OCI-LY1 (cell line): Measurements from ENCODE around the gene RUNDC1.

ENCODE experiments used
- H2AFZ ChIP-seq: fragments of 200-600 bp; sonication (generic), shearing (Covaris generic); 2 replicates; pipeline ENCODE4 v1.6.0; 2014; ENCODE audit warnings: antibody characterized with exemption, mild to moderate bottlenecking, low read length
- H3F3A ChIP-seq: fragments of 200-600 bp; sonication (generic), shearing (Covaris generic); 2 replicates; pipeline ENCODE4 v1.6.0; 2014; ENCODE audit warnings: mild to moderate bottlenecking, antibody characterized with exemption, low read length, moderate library complexity; ENCODE audit not compliant: insufficient read depth
- H3K27ac ChIP-seq: fragments of 200-600 bp; sonication (generic); 2 replicates; pipeline ENCODE4 v1.5.1; 2014; ENCODE audit warnings: low read length, mixed run types, mild to moderate bottlenecking, low read depth; ENCODE audit not compliant: poor library complexity, severe bottlenecking
- H3K27me3 ChIP-seq: fragments of 200-600 bp; sonication (generic); 2 replicates; pipeline ENCODE4 v1.6.0; 2014; ENCODE audit warnings: antibody characterized with exemption, mild to moderate bottlenecking, low read length, moderate library complexity; ENCODE audit not compliant: insufficient read depth
- H3K36me3 ChIP-seq: fragments of 200-600 bp; sonication (generic); 2 replicates; pipeline ENCODE4 v1.6.1; 2014; ENCODE audit warnings: mild to moderate bottlenecking, antibody characterized with exemption, low read length, moderate library complexity, mixed read lengths; ENCODE audit not compliant: insufficient read depth
- H3K4me1 ChIP-seq: fragments of 200-600 bp; sonication (generic); 2 replicates; pipeline ENCODE4 v1.5.1; 2014; ENCODE audit warnings: mild to moderate bottlenecking, low read length, moderate library complexity; ENCODE audit not compliant: insufficient read depth, severe bottlenecking
- H3K4me2 ChIP-seq: fragments of 200-600 bp; sonication (generic), shearing (Covaris generic); 2 replicates; pipeline ENCODE4 v1.6.1; 2014; ENCODE audit warnings: low read length
- H3K4me3 ChIP-seq: fragments of 200-600 bp; sonication (generic); 2 replicates; pipeline ENCODE4 v1.5.1; 2014; ENCODE audit warnings: low read length, low read depth, mild to moderate bottlenecking, mixed read lengths; ENCODE audit not compliant: poor library complexity, severe bottlenecking
- H3K79me2 ChIP-seq: fragments of 200-600 bp; shearing (Covaris generic); 2 replicates; pipeline ENCODE4 v1.6.1; 2016; ENCODE audit warnings: mixed run types, low read length, mixed read lengths; ENCODE audit not compliant: insufficient read depth
- H3K9ac ChIP-seq: fragments of 200-600 bp; sonication (generic), shearing (Covaris generic); 2 replicates; pipeline ENCODE4 v1.6.1; 2014; ENCODE audit warnings: mild to moderate bottlenecking, low read length, mixed read lengths
- H3K9me2 ChIP-seq: fragments of 200-600 bp; sonication (generic), shearing (Covaris generic); 2 replicates; pipeline ENCODE4 v1.6.1; 2014; ENCODE audit warnings: low read depth, mild to moderate bottlenecking, low read length, mixed read lengths
- H3K9me3 ChIP-seq: fragments of 200-600 bp; shearing (Covaris generic); 2 replicates; pipeline ENCODE4 v1.6.1; 2014; ENCODE audit warnings: low read length, mixed read lengths
- H4K20me1 ChIP-seq: fragments of 200-600 bp; sonication (generic), shearing (Covaris generic); 2 replicates; pipeline ENCODE4 v1.6.0; 2016; ENCODE audit warnings: mild to moderate bottlenecking, low read length; ENCODE audit not compliant: insufficient read depth
- CTCF ChIP-seq: fragments of 200-600 bp; sonication (generic), shearing (Covaris generic); IDR thresholded peaks from 2 replicates; pipeline ENCODE4 v1.5.1; 2017; ENCODE audit warnings: mild to moderate bottlenecking, antibody characterized with exemption, low read length, moderate library complexity, mixed read lengths
- EZH2 ChIP-seq: fragments of 200-600 bp; sonication (generic), shearing (Covaris generic); IDR thresholded peaks from 2 replicates; pipeline ENCODE4 v1.8.0; 2017; ENCODE audit warnings: borderline replicate concordance, mixed run types, mild to moderate bottlenecking, antibody characterized with exemption, low read length, moderate library complexity, mixed read lengths

Gene RUNDC1

GRCh38 chr17:42946812-42947211 lies 33.6 kb upstream of the RUNDC1 start:
- no peak overlapping the region for H3K27ac ChIP-seq
- H3K4me1 ChIP-seq: no peaks in the 10 kb centered on the region
- no peaks in the 10 kb centered on the region for H3K9me2 ChIP-seq
- H4K20me1 ChIP-seq: no peaks in the 10 kb centered on the region
- no peaks in the 10 kb centered on the region for H3K27me3 ChIP-seq
- no peaks in the 10 kb centered on the region for H3K9me3 ChIP-seq
- no peak overlapping the region for H3K4me2 ChIP-seq
- TF ChIP-seq EZH2: no peak
- TF ChIP-seq CTCF: no peak
- H3F3A ChIP-seq: no peaks in the 10 kb centered on the region
- H3K9ac ChIP-seq: no peak overlapping the region
- no peaks in the 10 kb centered on the region for H3K79me2 ChIP-seq
- H2AFZ ChIP-seq: no peak overlapping the region
- H3K36me3 ChIP-seq: peaks cover 34% of the 10 kb centered on the region
- H3K4me3 ChIP-seq: no peak overlapping the region

DNA sequence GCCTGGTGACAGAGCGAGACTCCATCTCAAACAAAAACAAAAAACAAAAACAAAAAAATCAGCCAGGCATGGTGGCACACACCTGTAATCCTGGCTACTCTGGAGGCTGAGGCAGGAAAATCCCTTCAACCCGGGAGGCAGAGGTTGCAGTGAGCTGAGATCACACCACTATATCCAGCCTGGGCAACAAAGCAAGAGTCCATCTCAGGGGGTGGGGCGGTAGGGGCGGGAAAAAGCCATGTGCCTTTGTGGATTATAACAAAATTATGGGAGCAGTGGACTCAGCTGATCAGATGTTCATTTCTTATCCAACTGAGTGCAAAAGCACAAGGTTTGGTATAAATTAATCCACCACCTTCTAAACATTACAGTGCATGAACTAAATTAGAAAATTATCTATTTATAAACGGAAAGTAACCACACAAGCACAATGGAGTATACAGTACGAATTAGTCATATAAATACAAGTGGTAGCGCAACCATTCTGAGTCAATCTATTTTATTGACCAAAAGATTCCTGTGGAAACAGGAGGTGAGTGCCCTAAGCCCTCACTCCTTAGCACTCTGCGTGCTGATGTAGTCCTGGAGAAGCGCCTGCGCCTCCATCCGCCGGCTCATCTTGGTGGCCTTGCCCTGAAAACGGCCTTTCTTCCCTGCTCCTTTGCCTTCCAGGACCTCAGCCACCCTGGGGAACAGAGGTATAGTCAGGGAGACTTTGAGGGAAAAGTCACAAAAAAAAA lies 30.2 kb upstream of the RUNDC1 start:
- Histone ChIP-seq H3K4me3 (no peak overlapping the region), H4K20me1 (no peaks in the 10 kb centered on the region), H3K4me1 (no peaks in the 10 kb centered on the region), H3F3A (no peaks in the 10 kb centered on the region), H3K27me3 (no peaks in the 10 kb centered on the region), H3K79me2 (no peaks in the 10 kb centered on the region), H2AFZ (no peak overlapping the region), H3K9ac (no peak overlapping the region), H3K9me2 (no peaks in the 10 kb centered on the region), H3K36me3 (peaks cover 63% of the 10 kb centered on the region), H3K27ac (no peak overlapping the region), H3K4me2 (no peak overlapping the region), H3K9me3 (no peaks in the 10 kb centered on the region)
- TF ChIP-seq CTCF: no peak
- no peak for TF ChIP-seq EZH2

- H3K27me3 ChIP-seq: no peaks in the 10 kb centered on the region
- no peaks in the 10 kb centered on the region for H4K20me1 ChIP-seq
- H3K79me2 ChIP-seq: no peaks in the 10 kb centered on the region
- no peaks in the 10 kb centered on the region for H3K9me2 ChIP-seq
- H3K4me2 ChIP-seq: no peak overlapping the region
- no peak overlapping the region for H2AFZ ChIP-seq
- H3K9me3 ChIP-seq: no peaks in the 10 kb centered on the region
- H3K27ac ChIP-seq: no peak overlapping the region
- no peaks in the 10 kb centered on the region for H3F3A ChIP-seq
- no peak overlapping the region for H3K9ac ChIP-seq
- H3K4me3 ChIP-seq: no peak overlapping the region
- TF ChIP-seq EZH2: no peak
- TF ChIP-seq CTCF: no peak
- no peaks in the 10 kb centered on the region for H3K4me1 ChIP-seq
- H3K36me3 ChIP-seq: peaks cover 82% of the 10 kb centered on the region
Measured at GRCh38 chr17:42953669-42954068, 26.7 kb upstream of the RUNDC1 start.
